Caco-2 (cell line): ENCODE measurements around the gene CCDC85C. TPM values are rescaled to one million over a fixed set of nuclear protein-coding genes. Genes with fewer than 3 reads are reported as not detected.

Source experiments
- BruUV-seq: library from RNA; stranded (reverse); fragments of 400-500 nt; replicated peaks from 2 replicates; lab custom pipeline; 2021; lab: Mats Ljungman, UMichigan
- CTCF ChIA-PET: fragments of 300-600 bp; sonication (Branson Sonifier 250); formaldehyde crosslinking; loops from one replicate; lab custom pipeline; 2022; ENCODE audit warnings: antibody characterized with exemption; lab: Charles Lee
- POLR2A ChIA-PET: fragments of 300-600 bp; sonication (Branson Sonifier 250); formaldehyde crosslinking; loops from one replicate; lab custom pipeline; 2022; ENCODE audit warnings: antibody characterized with exemption; lab: Charles Lee
- DNase-seq, 2 experiments: peaks; one replicate each; pipeline versions ENCODE4 v3.0.0 to v3.0.0-alpha.2; 2020 to 2022
- H3K27me3 ChIP-seq: replicated peaks from 2 replicates; pipeline ENCODE4 v1.6.0; 2011; ENCODE audit warnings: low read length; ENCODE audit not compliant: control insufficient read depth, insufficient read depth
- H3K36me3 ChIP-seq: 2 replicates; pipeline ENCODE4 v1.5.1; 2011; ENCODE audit warnings: low read length; ENCODE audit not compliant: control insufficient read depth, insufficient read depth
- H3K4me1 ChIP-seq: fragments of 250-450 bp; sonication (Bioruptor Pico); 2 replicates; pipeline ENCODE4 v1.5.1; 2020; ENCODE audit warnings: mild to moderate bottlenecking
- H3K4me3 ChIP-seq: 2 replicates; pipeline ENCODE4 v1.5.1; 2011; ENCODE audit warnings: low read depth, mild to moderate bottlenecking, control low read depth, low read length
- H3K9me3 ChIP-seq: fragments of 250-450 bp; sonication (Bioruptor Pico); 2 replicates; pipeline ENCODE4 v1.5.1; 2020; ENCODE audit warnings: mild to moderate bottlenecking, moderate library complexity
- H3K27ac Mint-ChIP-seq: one replicate; pipeline ENCODE4 v1.8.0; 2022; ENCODE audit warnings: mixed read lengths; ENCODE audit not compliant: unreplicated experiment
- H3K27me3 Mint-ChIP-seq: one replicate; pipeline ENCODE4 v1.8.0; 2022; ENCODE audit warnings: mixed read lengths; ENCODE audit not compliant: insufficient read depth, unreplicated experiment
- H3K36me3 Mint-ChIP-seq: one replicate; pipeline ENCODE4 v1.8.0; 2022; ENCODE audit warnings: mild to moderate bottlenecking, mixed read lengths; ENCODE audit not compliant: insufficient read depth, unreplicated experiment
- H3K4me1 Mint-ChIP-seq: one replicate; pipeline ENCODE4 v1.8.0; 2022; ENCODE audit warnings: low read depth, mixed read lengths; ENCODE audit not compliant: unreplicated experiment
- H3K4me3 Mint-ChIP-seq: one replicate; pipeline ENCODE4 v1.8.0; 2022; ENCODE audit warnings: mild to moderate bottlenecking, moderate library complexity, mixed read lengths; ENCODE audit not compliant: unreplicated experiment
- H3K9me3 Mint-ChIP-seq: one replicate; pipeline ENCODE4 v1.8.0; 2022; ENCODE audit warnings: mixed read lengths; ENCODE audit not compliant: unreplicated experiment
- intact Hi-C: fragments of 100-400 bp; cut with micrococcal nuclease; formaldehyde crosslinking; loops from one replicate; pipeline ENCODE4 v1.10.0; 2022; ENCODE audit not compliant: unreplicated experiment
- total RNA-seq: library from RNA; stranded (reverse); gene quantifications from 2 replicates; pipeline ENCODE4 v1.2.3, GENCODE V29; 2022
- TF ChIP-seq, protein P1 (sequence below), 2 experiments: fragments of 200-600 bp in 1 of 2; IDR thresholded peaks; 1 replicate in 1 of 2; 2 replicates in 1 of 2; pipeline versions ENCODE4 v1.5.1 to v1.8.0; 2011 to 2022; ENCODE audit warnings: antibody characterized with exemption in 1 of 2, control low read depth in 1 of 2, inconsistent platforms in 1 of 2, low read depth in 1 of 2, low read length in 1 of 2, mild to moderate bottlenecking in 1 of 2, moderate library complexity in 1 of 2; ENCODE audit not compliant: insufficient read depth in 1 of 2, severe bottlenecking in 1 of 2, unreplicated experiment in 1 of 2

CCDC85C gene
- total RNA-seq, 1 experiment from 2014 or later: 76.2 TPM

DNA sequence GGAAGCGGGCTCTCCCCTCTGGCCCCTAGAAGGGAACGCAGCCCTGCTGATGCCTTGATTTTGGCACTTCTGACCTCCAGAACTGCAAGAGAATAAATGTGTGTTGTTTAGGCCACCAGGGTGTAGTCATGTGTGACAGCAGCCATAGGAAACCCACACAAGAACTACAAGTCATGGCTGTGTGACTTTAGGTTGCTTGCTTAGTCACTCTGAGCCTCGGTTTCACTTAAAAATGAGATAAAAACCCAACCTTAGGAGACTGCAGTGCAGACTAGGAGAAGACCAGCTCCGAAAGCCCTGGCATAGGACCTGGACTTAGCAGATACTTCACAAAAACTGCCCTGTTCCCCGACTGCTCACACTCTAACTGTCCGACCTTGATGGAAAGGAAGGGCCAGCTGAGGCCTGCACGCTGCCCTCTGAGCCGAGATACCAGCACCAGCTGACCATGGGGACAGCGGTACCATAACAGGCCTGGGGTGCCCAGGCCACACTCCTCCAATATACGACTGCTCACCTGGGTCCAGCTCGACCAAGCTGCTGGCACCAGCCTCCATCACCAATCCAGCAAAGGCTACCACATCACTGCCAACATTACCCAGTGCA, 53.5 kb downstream of the CCDC85C start:
- Mint-ChIP-seq H3K27me3 (no peaks in the 10 kb centered on the region), H3K4me3 (no peak overlapping the region), H3K4me1 (peaks cover 24% of the 10 kb centered on the region), H3K36me3 (peaks cover 7% of the 10 kb centered on the region), H3K9me3 (no peaks in the 10 kb centered on the region), H3K27ac (peak overlapping the region; percentile 60)
- POLR2A ChIA-PET: interaction anchor here (1.1 kb wide), 1 partner anchor 55 kb away, joined by 3 read pairs; no protein-coding TSS in a partner anchor
- Histone ChIP-seq H3K36me3 (no peaks in the 10 kb centered on the region; the same call in 1 of the 2 replicates), H3K4me3 (no peak overlapping the region), H3K27me3 (no peaks in the 10 kb centered on the region), H3K4me1 (peaks cover 34% of the 10 kb centered on the region), H3K9me3 (no peaks in the 10 kb centered on the region)
- TF ChIP-seq, protein P1, sequence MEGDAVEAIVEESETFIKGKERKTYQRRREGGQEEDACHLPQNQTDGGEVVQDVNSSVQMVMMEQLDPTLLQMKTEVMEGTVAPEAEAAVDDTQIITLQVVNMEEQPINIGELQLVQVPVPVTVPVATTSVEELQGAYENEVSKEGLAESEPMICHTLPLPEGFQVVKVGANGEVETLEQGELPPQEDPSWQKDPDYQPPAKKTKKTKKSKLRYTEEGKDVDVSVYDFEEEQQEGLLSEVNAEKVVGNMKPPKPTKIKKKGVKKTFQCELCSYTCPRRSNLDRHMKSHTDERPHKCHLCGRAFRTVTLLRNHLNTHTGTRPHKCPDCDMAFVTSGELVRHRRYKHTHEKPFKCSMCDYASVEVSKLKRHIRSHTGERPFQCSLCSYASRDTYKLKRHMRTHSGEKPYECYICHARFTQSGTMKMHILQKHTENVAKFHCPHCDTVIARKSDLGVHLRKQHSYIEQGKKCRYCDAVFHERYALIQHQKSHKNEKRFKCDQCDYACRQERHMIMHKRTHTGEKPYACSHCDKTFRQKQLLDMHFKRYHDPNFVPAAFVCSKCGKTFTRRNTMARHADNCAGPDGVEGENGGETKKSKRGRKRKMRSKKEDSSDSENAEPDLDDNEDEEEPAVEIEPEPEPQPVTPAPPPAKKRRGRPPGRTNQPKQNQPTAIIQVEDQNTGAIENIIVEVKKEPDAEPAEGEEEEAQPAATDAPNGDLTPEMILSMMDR (IDR thresholded peaks at IDR 0.05; ENCODE audit: insufficient read depth in 1 of 2, low read depth in 1 of 2, low read length in 1 of 2, severe bottlenecking in 1 of 2, unreplicated experiment in 1 of 2): no peak
- CTCF ChIA-PET: no interaction called here
- no peak for DNase-seq
- BruUV-seq: no TSS peak
- intact Hi-C loops: no loop called here

DNA sequence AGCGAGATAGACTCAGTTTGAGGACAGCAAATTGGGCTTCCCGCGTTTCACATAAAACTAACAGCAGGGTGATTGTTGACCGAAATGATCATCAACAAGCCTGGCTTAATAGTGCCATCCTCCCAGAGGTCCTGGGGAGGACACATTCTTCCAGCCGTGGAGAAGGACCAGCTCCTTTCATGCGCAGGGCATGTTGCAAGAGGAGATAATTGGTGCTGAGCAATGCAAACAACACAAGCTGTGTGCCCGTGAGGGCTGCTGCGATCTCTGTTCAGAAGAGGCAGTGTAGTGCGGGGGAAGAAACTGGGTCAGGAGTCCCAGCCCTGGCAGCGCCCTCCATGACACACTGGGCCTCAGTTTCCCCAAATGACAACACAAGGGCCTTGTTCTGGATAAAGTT, 54.3 kb downstream of the CCDC85C start:
- Histone ChIP-seq H3K9me3 (no peaks in the 10 kb centered on the region), H3K4me3 (no peak overlapping the region), H3K4me1 (peaks cover 26% of the 10 kb centered on the region), H3K36me3 (no peaks in the 10 kb centered on the region; the same call in 1 of the 2 replicates), H3K27me3 (no peaks in the 10 kb centered on the region)
- intact Hi-C loops: no loop called here
- no TSS peak for BruUV-seq
- peaks cover 19% of the 10 kb centered on the region for H3K4me1 Mint-ChIP-seq
- no peaks in the 10 kb centered on the region for H3K9me3 Mint-ChIP-seq
- ChIA-PET CTCF (interaction anchor here (0.8 kb wide), 1 partner anchor 25 kb away, joined by 5 read pairs; no protein-coding TSS in a partner anchor), POLR2A (interaction anchor here (1.1 kb wide), 1 partner anchor 56 kb away, joined by 3 read pairs; no protein-coding TSS in a partner anchor)
- TF ChIP-seq, protein P1 (IDR thresholded peaks at IDR 0.05; ENCODE audit: insufficient read depth in 1 of 2, low read depth in 1 of 2, low read length in 1 of 2, severe bottlenecking in 1 of 2, unreplicated experiment in 1 of 2): no peak
- H3K36me3 Mint-ChIP-seq: peaks cover 7% of the 10 kb centered on the region
- no peak overlapping the region for H3K4me3 Mint-ChIP-seq
- peak in 1 of 2 experiments; percentile 21 for DNase-seq
- peak overlapping the region; percentile 60 for H3K27ac Mint-ChIP-seq
- H3K27me3 Mint-ChIP-seq: no peaks in the 10 kb centered on the region

DNA sequence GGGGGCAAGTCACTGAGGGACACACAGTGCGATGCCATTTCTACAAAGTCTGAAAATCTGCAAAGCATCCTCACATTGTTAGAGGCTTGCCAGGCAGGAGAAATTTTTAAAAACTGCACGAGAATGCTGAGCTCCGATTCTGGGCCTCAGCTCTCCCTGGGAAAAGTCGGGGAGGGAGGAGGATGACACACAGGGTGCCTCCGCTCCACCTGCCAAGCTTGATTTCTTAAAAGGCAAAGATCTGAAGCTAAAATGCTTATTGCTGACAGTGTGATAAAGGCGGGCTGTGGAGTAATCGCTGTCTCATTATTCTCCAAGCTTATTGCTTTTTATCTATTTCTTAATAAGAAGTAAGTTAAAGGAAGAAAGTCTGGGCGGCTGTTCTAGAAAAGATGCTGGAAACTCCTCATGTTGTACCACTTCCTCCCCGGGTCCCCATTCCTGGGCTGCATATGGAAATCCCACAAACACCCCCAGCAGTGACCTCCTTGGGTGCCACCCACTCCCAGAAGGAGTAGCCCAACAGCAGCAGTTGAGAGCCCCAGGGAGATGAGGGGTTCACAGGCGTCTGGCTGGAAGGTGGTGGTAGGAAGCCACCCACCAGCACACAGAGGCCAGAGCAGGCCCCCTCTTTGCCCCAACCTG, 55.0 kb downstream of the CCDC85C start:
- no peak overlapping the region for H3K4me3 ChIP-seq
- no peaks in the 10 kb centered on the region for H3K27me3 Mint-ChIP-seq
- H3K4me3 Mint-ChIP-seq: no peak overlapping the region
- H3K9me3 ChIP-seq: no peaks in the 10 kb centered on the region
- POLR2A ChIA-PET: interaction anchor here (1.1 kb wide), 1 partner anchor 57 kb away, joined by 3 read pairs; no protein-coding TSS in a partner anchor
- TF ChIP-seq, protein P1 (IDR thresholded peaks at IDR 0.05; ENCODE audit: insufficient read depth in 1 of 2, low read depth in 1 of 2, low read length in 1 of 2, severe bottlenecking in 1 of 2, unreplicated experiment in 1 of 2): no peak
- no peak overlapping the region for H3K27ac Mint-ChIP-seq
- peaks cover 19% of the 10 kb centered on the region for H3K4me1 ChIP-seq
- no peak for DNase-seq
- intact Hi-C loops: no loop called here
- no TSS peak for BruUV-seq
- no peaks in the 10 kb centered on the region for H3K27me3 ChIP-seq
- no peaks in the 10 kb centered on the region; the same call in 1 of the 2 replicates for H3K36me3 ChIP-seq
- H3K36me3 Mint-ChIP-seq: peaks cover 7% of the 10 kb centered on the region
- CTCF ChIA-PET: interaction anchor here (0.8 kb wide), 1 partner anchor 25 kb away, joined by 5 read pairs; no protein-coding TSS in a partner anchor
- H3K4me1 Mint-ChIP-seq: peaks cover 19% of the 10 kb centered on the region
- H3K9me3 Mint-ChIP-seq: no peaks in the 10 kb centered on the region
